ENCODE results near the gene ANO9.
A peak's percentile ranks its signal among the peaks of the same experiment; 100 is the strongest.

Gene ANO9

DNA sequence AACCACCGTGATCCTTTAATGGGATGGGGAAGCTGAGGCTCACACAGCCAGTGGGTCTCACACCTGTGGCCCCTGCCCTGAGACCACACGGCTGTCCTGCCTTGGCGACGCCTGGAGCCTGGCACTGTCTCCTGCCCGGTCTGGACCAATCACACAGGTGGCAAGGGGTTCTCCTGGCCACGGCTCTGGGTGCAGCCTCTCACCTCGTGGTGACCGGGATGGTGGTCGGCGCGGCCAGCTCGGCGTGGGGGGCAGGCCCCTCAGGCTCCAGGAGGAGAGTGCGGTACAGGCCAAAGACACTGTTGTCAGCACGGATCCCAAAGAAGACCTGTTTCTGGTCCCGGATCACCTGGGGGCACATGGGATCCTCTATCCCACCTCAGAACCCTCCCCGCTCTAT lies 8.7 kb downstream of the ANO9 start:
- Histone ChIP-seq H3K79me2 (ENCODE audit: control insufficient read depth, insufficient read depth, low read length, poor library complexity) (no peaks in the 10 kb centered on the region), H3K23ac (ENCODE audit: low read length) (no peak overlapping the region), H3K4me1 (ENCODE audit: control insufficient read depth in 1 of 2, insufficient read depth in 2 of 2, low read length in 2 of 2) (no peaks in the 10 kb centered on the region), H2BK5ac (ENCODE audit: low read depth, low read length, poor library complexity) (no peak overlapping the region), H4K8ac (ENCODE audit: low read depth, low read length) (no peak overlapping the region), H4K91ac (ENCODE audit: low read depth, low read length) (no peak overlapping the region), H3K4me3 (ENCODE audit: low read depth, low read length) (no peak overlapping the region), H3K14ac (ENCODE audit: low read length) (no peak overlapping the region), H4K12ac (ENCODE audit: low read depth, low read length) (no peak overlapping the region), H2AFZ (ENCODE audit: insufficient read depth, low read length, poor library complexity) (no peak overlapping the region), H3K18ac (ENCODE audit: low read length) (no peak overlapping the region), H3K27ac (ENCODE audit: low read depth, low read length) (no peak overlapping the region), H3K36me3 (ENCODE audit: control insufficient read depth in 1 of 2, insufficient read depth in 2 of 2, low read length in 2 of 2) (peaks cover 0 to 3% of the 10 kb centered on the region in 2 experiments), H2AK5ac (ENCODE audit: low read length) (no peak overlapping the region), H3K9me3 (ENCODE audit: insufficient read depth, low read depth, low read length) (peaks cover 8% of the 10 kb centered on the region), H3K4me2 (ENCODE audit: low read length) (no peak overlapping the region), H3K4ac (ENCODE audit: low read depth, low read length) (no peak overlapping the region), H2BK12ac (ENCODE audit: low read length) (no peak overlapping the region), H2BK120ac (ENCODE audit: insufficient read depth, low read length, poor library complexity) (no peak overlapping the region), H3K9ac (ENCODE audit: low read length) (no peak overlapping the region), H3K79me1 (ENCODE audit: low read length) (no peaks in the 10 kb centered on the region), H3K27me3 (ENCODE audit: insufficient read depth, low read length) (no peaks in the 10 kb centered on the region)
- no peak for DNase-seq
- WGBS (ENCODE audit: extremely low coverage, insufficient coverage, insufficient read length): no CpG with 5 or more reads among the region's 17 CpGs

DNA sequence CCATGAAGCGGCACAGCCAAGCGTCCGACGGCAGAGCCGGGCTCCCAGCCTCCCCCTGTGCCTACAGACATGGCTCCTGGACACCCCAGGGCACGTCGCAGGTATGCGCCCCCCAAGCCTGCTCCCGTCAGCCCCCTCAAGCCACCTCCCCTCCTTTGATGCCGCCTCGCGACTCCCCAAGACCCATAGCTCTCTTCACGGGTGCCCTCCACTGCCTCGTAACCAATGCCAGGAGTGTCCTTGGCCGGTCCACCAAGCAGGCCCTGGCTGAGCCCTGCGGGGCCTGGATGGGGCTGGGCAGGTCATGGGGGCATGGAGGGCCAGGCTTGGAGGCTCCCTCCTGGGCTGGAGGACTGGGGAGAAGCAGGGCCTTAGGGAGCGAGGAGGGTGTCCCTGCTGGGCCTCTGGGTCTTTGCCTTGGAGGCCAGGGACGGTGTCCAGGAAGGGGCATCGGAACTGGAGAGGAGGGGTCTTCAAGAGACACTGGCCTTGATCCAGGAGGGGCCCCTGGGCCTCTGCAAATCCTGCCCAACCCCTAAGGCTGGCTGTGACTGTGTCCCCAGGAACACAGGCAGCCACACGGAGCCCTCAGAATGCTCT lies 9.2 kb downstream of the ANO9 start:
- no peak overlapping the region for H3K27ac ChIP-seq (ENCODE audit: low read depth, low read length)
- no peak overlapping the region for H2AFZ ChIP-seq (ENCODE audit: insufficient read depth, low read length, poor library complexity)
- no peak overlapping the region for H3K4ac ChIP-seq (ENCODE audit: low read depth, low read length)
- no peak overlapping the region for H4K12ac ChIP-seq (ENCODE audit: low read depth, low read length)
- H3K27me3 ChIP-seq (ENCODE audit: insufficient read depth, low read length): no peaks in the 10 kb centered on the region
- H3K9me3 ChIP-seq (ENCODE audit: insufficient read depth, low read depth, low read length): peaks cover 8% of the 10 kb centered on the region
- H3K4me2 ChIP-seq (ENCODE audit: low read length): no peak overlapping the region
- no peak overlapping the region for H4K91ac ChIP-seq (ENCODE audit: low read depth, low read length)
- no peaks in the 10 kb centered on the region for H3K79me1 ChIP-seq (ENCODE audit: low read length)
- H3K4me3 ChIP-seq (ENCODE audit: low read depth, low read length): no peak overlapping the region
- H2BK5ac ChIP-seq (ENCODE audit: low read depth, low read length, poor library complexity): no peak overlapping the region
- no peak overlapping the region for H3K14ac ChIP-seq (ENCODE audit: low read length)
- no peak overlapping the region for H3K23ac ChIP-seq (ENCODE audit: low read length)
- no peak overlapping the region for H4K8ac ChIP-seq (ENCODE audit: low read depth, low read length)
- no peak overlapping the region for H2BK120ac ChIP-seq (ENCODE audit: insufficient read depth, low read length, poor library complexity)
- H3K36me3 ChIP-seq (ENCODE audit: control insufficient read depth in 1 of 2, insufficient read depth in 2 of 2, low read length in 2 of 2): peaks cover 0 to 3% of the 10 kb centered on the region in 2 experiments
- no peaks in the 10 kb centered on the region for H3K79me2 ChIP-seq (ENCODE audit: control insufficient read depth, insufficient read depth, low read length, poor library complexity)
- DNase-seq: no peak
- no peaks in the 10 kb centered on the region for H3K4me1 ChIP-seq (ENCODE audit: control insufficient read depth in 1 of 2, insufficient read depth in 2 of 2, low read length in 2 of 2)
- no CpG with 5 or more reads among the region's 20 CpGs for WGBS (ENCODE audit: extremely low coverage, insufficient coverage, insufficient read length)
- no peak overlapping the region for H3K9ac ChIP-seq (ENCODE audit: low read length)
- no peak overlapping the region for H2AK5ac ChIP-seq (ENCODE audit: low read length)
- H3K18ac ChIP-seq (ENCODE audit: low read length): no peak overlapping the region
- no peak overlapping the region for H2BK12ac ChIP-seq (ENCODE audit: low read length)

DNA sequence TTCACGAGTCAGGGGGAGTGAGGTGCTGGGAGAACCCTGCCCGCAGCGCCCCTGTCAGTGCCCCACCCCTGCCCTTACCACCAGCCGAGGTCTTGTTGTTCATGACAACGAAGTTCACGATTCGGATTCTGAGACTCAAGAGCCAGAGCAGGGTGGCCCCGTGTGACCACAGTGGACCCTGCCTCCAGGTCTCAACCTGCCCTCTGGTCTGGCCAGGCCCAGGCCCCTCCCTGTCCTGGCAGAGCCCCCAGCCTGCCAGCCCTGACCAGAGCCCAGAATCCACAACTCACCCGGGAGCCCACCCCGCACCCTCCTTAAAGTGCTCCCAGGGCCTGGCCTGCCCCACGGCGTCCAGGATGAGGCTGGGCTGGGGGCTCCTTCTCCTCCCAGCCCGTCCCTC lies 9.9 kb downstream of the ANO9 start:
- no peak overlapping the region for H3K27ac ChIP-seq (ENCODE audit: low read depth, low read length)
- no peak overlapping the region for H4K12ac ChIP-seq (ENCODE audit: low read depth, low read length)
- no CpG with 5 or more reads among the region's 13 CpGs for WGBS (ENCODE audit: extremely low coverage, insufficient coverage, insufficient read length)
- no peak overlapping the region for H4K91ac ChIP-seq (ENCODE audit: low read depth, low read length)
- no peak overlapping the region for H3K4ac ChIP-seq (ENCODE audit: low read depth, low read length)
- H2AK5ac ChIP-seq (ENCODE audit: low read length): no peak overlapping the region
- no peaks in the 10 kb centered on the region for H3K79me2 ChIP-seq (ENCODE audit: control insufficient read depth, insufficient read depth, low read length, poor library complexity)
- peaks cover 3% of the 10 kb centered on the region for H3K9me3 ChIP-seq (ENCODE audit: insufficient read depth, low read depth, low read length)
- no peak overlapping the region for H3K4me2 ChIP-seq (ENCODE audit: low read length)
- H3K14ac ChIP-seq (ENCODE audit: low read length): no peak overlapping the region
- no peak overlapping the region for H4K8ac ChIP-seq (ENCODE audit: low read depth, low read length)
- H2BK5ac ChIP-seq (ENCODE audit: low read depth, low read length, poor library complexity): no peak overlapping the region
- no peaks in the 10 kb centered on the region for H3K27me3 ChIP-seq (ENCODE audit: insufficient read depth, low read length)
- no peak overlapping the region for H3K18ac ChIP-seq (ENCODE audit: low read length)
- no peak overlapping the region for H3K23ac ChIP-seq (ENCODE audit: low read length)
- no peak overlapping the region for H2BK120ac ChIP-seq (ENCODE audit: insufficient read depth, low read length, poor library complexity)
- peaks cover 0 to 3% of the 10 kb centered on the region in 2 experiments for H3K36me3 ChIP-seq (ENCODE audit: control insufficient read depth in 1 of 2, insufficient read depth in 2 of 2, low read length in 2 of 2)
- H3K4me3 ChIP-seq (ENCODE audit: low read depth, low read length): no peak overlapping the region
- no peak for DNase-seq
- no peak overlapping the region for H3K9ac ChIP-seq (ENCODE audit: low read length)
- no peak overlapping the region for H2BK12ac ChIP-seq (ENCODE audit: low read length)
- no peaks in the 10 kb centered on the region for H3K4me1 ChIP-seq (ENCODE audit: control insufficient read depth in 1 of 2, insufficient read depth in 2 of 2, low read length in 2 of 2)
- no peaks in the 10 kb centered on the region for H3K79me1 ChIP-seq (ENCODE audit: low read length)
- H2AFZ ChIP-seq (ENCODE audit: insufficient read depth, low read length, poor library complexity): no peak overlapping the region

DNA sequence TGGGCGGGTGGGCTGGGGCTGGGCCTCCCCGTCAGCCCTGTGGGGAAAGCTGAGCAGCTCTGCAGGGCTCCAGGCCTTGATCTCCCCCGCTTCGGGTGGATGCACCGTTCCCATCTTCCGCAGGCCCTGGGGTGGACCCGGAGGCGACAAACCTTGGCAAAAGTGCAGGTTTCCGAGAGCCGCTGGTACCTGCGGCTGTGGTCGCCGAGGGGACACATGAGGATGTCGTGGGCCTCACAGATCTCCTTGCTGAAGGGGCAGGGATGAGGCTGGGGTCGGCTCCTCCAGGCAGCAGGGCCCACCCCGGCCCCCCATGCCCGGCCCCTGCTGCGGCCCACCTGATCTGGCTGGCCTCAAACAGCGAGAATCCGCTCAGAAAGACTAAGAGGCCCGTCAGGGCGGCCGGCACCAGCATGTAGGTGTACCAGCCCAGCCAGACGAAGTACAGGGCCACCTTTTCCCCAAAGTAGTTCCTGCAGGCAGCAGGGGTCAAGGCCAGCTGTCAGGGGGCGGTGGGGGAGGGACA lies 11.8 kb downstream of the ANO9 start:
- H3K4me1 ChIP-seq (ENCODE audit: control insufficient read depth in 1 of 2, insufficient read depth in 2 of 2, low read length in 2 of 2): no peaks in the 10 kb centered on the region
- H4K91ac ChIP-seq (ENCODE audit: low read depth, low read length): no peak overlapping the region
- H3K9ac ChIP-seq (ENCODE audit: low read length): no peak overlapping the region
- H2BK120ac ChIP-seq (ENCODE audit: insufficient read depth, low read length, poor library complexity): no peak overlapping the region
- no peak overlapping the region for H3K4me3 ChIP-seq (ENCODE audit: low read depth, low read length)
- H2BK5ac ChIP-seq (ENCODE audit: low read depth, low read length, poor library complexity): no peak overlapping the region
- H3K23ac ChIP-seq (ENCODE audit: low read length): no peak overlapping the region
- no peak overlapping the region for H4K12ac ChIP-seq (ENCODE audit: low read depth, low read length)
- no peaks in the 10 kb centered on the region for H3K79me2 ChIP-seq (ENCODE audit: control insufficient read depth, insufficient read depth, low read length, poor library complexity)
- H3K36me3 ChIP-seq (ENCODE audit: control insufficient read depth in 1 of 2, insufficient read depth in 2 of 2, low read length in 2 of 2): peaks cover 0 to 3% of the 10 kb centered on the region in 2 experiments
- no peak overlapping the region for H3K27ac ChIP-seq (ENCODE audit: low read depth, low read length)
- no peak overlapping the region for H3K4me2 ChIP-seq (ENCODE audit: low read length)
- H3K4ac ChIP-seq (ENCODE audit: low read depth, low read length): no peak overlapping the region
- WGBS (ENCODE audit: extremely low coverage, insufficient coverage, insufficient read length): no CpG with 5 or more reads among the region's 25 CpGs
- no peaks in the 10 kb centered on the region for H3K27me3 ChIP-seq (ENCODE audit: insufficient read depth, low read length)
- DNase-seq: peak; percentile 40 to 62
- H2AK5ac ChIP-seq (ENCODE audit: low read length): no peak overlapping the region
- no peak overlapping the region for H2AFZ ChIP-seq (ENCODE audit: insufficient read depth, low read length, poor library complexity)
- H3K14ac ChIP-seq (ENCODE audit: low read length): no peak overlapping the region
- H2BK12ac ChIP-seq (ENCODE audit: low read length): no peak overlapping the region
- peaks cover 3% of the 10 kb centered on the region for H3K9me3 ChIP-seq (ENCODE audit: insufficient read depth, low read depth, low read length)
- H3K79me1 ChIP-seq (ENCODE audit: low read length): no peaks in the 10 kb centered on the region
- no peak overlapping the region for H4K8ac ChIP-seq (ENCODE audit: low read depth, low read length)
- H3K18ac ChIP-seq (ENCODE audit: low read length): no peak overlapping the region
